ENCODE measurements around the gene CHL1.
A peak's percentile ranks its signal among the peaks of the same experiment; 100 is the strongest.

Gene CHL1

GRCh38 chr3:228442-229182, 32.0 kb downstream of the CHL1 start:
- DNase-seq = no peak

- DNase-seq = no peak
These were observed 32.7 kb downstream of the CHL1 start for GRCh38 chr3:229183-229661.

GRCh38 chr3:236881-237280, 40.3 kb downstream of the CHL1 start:
- DNase-seq = no peak

GRCh38 chr3:242602-243355, 46.2 kb downstream of the CHL1 start:
- DNase-seq = no peak

GRCh38 chr3:243356-243725, 46.8 kb downstream of the CHL1 start:
- peak; percentile 12 for DNase-seq

- DNase-seq = no peak
These were observed 47.5 kb downstream of the CHL1 start for GRCh38 chr3:244041-244440.

GRCh38 chr3:247916-248315, 51.4 kb downstream of the CHL1 start:
- DNase-seq = no peak

GRCh38 chr3:248864-249520, 52.4 kb downstream of the CHL1 start:
- no peak for DNase-seq

- DNase-seq = no peak
These were observed 53.2 kb downstream of the CHL1 start for GRCh38 chr3:249587-250262.

GRCh38 chr3:256501-256900, 59.9 kb downstream of the CHL1 start:
- DNase-seq = no peak

GRCh38 chr3:257826-258225, 61.3 kb downstream of the CHL1 start:
- no peak for DNase-seq

GRCh38 chr3:260898-261297, 64.3 kb downstream of the CHL1 start:
- DNase-seq = no peak

- no peak for DNase-seq
These were observed 66.8 kb downstream of the CHL1 start for GRCh38 chr3:263393-263792.

- no peak for DNase-seq
These were observed 68.0 kb downstream of the CHL1 start for GRCh38 chr3:264394-265156.

GRCh38 chr3:267101-267500, 70.5 kb downstream of the CHL1 start:
- no peak for DNase-seq

GRCh38 chr3:270688-271087, 74.1 kb downstream of the CHL1 start:
- DNase-seq = peak; percentile 59

GRCh38 chr3:274927-275326, 78.4 kb downstream of the CHL1 start:
- DNase-seq = no peak

GRCh38 chr3:277873-278272, 81.3 kb downstream of the CHL1 start:
- DNase-seq = no peak

- DNase-seq = peak; percentile 67
These were observed 81.9 kb downstream of the CHL1 start for GRCh38 chr3:278300-279064.

GRCh38 chr3:279325-279724, 82.8 kb downstream of the CHL1 start:
- no peak for DNase-seq

- DNase-seq = no peak
These were observed 84.1 kb downstream of the CHL1 start for GRCh38 chr3:280681-281080.

GRCh38 chr3:284322-284721, 87.8 kb downstream of the CHL1 start:
- no peak for DNase-seq

Data from DMS79 (cell line).